ENCODE data around the gene LCE1B.

The LCE1B gene

DNA sequence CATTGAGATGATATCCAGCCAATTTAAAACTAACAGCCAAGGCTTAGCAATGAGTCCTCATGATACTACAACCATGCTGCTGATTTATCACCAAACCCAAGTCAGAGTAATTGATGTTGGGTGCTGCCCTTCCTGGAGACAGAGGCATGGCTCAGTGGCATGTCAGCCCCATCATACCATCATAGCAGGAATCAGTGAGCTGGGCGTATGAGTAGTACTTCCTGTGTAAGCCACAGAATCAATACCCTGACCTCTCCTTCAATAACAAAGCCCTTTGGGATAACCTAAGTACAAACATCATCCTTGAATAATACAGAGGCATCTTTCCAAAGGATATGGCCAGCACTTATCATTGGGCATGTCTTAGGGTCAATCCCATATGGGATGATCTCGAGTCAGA, 28.7 kb upstream of the LCE1B start:
- no peak for DNase-seq (ENCODE audit: low read depth, low spot score)
- TF ChIP-seq, protein P1, sequence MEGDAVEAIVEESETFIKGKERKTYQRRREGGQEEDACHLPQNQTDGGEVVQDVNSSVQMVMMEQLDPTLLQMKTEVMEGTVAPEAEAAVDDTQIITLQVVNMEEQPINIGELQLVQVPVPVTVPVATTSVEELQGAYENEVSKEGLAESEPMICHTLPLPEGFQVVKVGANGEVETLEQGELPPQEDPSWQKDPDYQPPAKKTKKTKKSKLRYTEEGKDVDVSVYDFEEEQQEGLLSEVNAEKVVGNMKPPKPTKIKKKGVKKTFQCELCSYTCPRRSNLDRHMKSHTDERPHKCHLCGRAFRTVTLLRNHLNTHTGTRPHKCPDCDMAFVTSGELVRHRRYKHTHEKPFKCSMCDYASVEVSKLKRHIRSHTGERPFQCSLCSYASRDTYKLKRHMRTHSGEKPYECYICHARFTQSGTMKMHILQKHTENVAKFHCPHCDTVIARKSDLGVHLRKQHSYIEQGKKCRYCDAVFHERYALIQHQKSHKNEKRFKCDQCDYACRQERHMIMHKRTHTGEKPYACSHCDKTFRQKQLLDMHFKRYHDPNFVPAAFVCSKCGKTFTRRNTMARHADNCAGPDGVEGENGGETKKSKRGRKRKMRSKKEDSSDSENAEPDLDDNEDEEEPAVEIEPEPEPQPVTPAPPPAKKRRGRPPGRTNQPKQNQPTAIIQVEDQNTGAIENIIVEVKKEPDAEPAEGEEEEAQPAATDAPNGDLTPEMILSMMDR (IDR thresholded peaks at IDR 0.05; ENCODE audit: insufficient read depth, low read length, missing control alignments), result no peak
- H3K4me3 ChIP-seq (ENCODE audit: low read depth, low read length), result no peak overlapping the region
- CTCF ChIA-PET, result no interaction called here
- POLR2A ChIA-PET, result no interaction called here

DNA sequence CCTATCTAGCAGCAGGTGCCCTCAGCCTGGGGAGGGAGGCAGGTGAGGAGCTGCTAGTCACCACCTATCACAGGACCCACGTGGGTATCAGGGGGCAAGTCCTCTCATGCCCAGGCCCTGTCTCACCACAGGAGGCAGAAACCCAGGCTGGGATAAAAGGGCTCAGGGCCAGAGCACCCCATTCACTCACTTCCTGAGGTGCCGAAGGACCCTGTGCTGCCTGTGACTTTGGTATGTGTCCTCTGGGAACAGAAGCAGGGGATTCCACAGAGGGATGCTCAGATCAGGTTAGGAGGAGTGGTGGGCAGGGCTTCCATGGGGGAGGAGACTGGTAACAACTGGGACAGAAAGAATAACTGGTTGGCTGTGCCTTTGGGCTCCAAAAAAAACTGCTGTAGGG, 25.7 kb upstream of the LCE1B start, which contains the start of gene LCE1E:
TSS of gene LCE1E (plus strand) at position 181 of the 400 bp plus-strand sequence. CDS start 1,043 bp downstream, outside the sequence.
- no peak within 1 kb of the TSS for H3K4me3 ChIP-seq (ENCODE audit: low read depth, low read length)
- TF ChIP-seq, protein P1 (IDR thresholded peaks at IDR 0.05; ENCODE audit: insufficient read depth, low read length, missing control alignments), result no peak
- POLR2A ChIA-PET, result no interaction called here
- DNase-seq (ENCODE audit: low read depth, low spot score), result no peak
- CTCF ChIA-PET, result interaction anchor here (1.2 kb wide), 1 partner anchor 11 kb away, joined by 3 read pairs; the partner anchor contains the start of gene LCE1D

DNA sequence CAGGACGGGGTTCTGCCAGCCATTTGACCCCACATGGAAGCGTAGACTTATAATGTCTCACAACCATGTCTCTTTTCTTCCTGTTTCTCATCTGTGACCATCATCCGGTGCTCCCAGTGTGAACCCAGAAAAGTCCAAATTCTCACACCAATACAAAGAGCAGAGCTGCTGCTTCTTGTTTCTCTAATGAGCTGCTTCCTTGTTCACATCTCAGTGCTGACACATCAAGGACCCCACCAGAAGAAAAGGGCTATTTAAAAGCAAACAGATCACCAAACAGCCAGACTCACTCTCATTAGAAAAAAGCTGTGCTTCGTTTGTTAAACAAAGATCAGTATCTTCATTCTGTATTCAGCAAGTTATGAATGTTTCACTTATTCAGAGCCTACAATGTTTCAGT, 16.1 kb upstream of the LCE1B start:
- ChIA-PET POLR2A (no interaction called here), CTCF (no interaction called here)
- TF ChIP-seq, protein P1 (IDR thresholded peaks at IDR 0.05; ENCODE audit: insufficient read depth, low read length, missing control alignments), result no peak
- H3K4me3 ChIP-seq (ENCODE audit: low read depth, low read length), result no peak overlapping the region
- no peak for DNase-seq (ENCODE audit: low read depth, low spot score)

DNA sequence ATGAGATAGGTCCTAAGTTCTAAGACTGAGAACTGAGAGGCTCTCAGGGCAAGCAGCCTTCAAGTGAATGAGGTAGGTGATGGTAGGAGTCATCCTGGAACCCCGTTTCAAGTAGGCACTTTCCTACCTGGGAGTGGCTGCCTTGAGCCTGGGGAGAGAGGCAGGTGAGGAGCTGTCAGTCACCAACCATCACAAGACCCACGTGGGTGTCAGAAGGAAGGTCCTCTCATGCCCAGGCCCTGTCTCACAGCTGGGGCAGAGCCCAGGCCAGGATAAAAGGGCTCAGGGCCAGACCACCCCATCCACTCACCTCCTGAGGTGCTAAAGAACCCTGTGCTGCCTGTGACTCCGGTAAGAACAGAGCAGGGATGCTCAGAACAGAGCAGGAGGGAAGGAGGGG, 15.3 kb upstream of the LCE1B start, which contains the start of gene LCE1D:
TSS of gene LCE1D (plus strand) at position 301 of the 400 bp plus-strand sequence. CDS start 1,074 bp downstream, outside the sequence.
- DNase-seq (ENCODE audit: low read depth, low spot score), result no peak
- ChIA-PET POLR2A (no interaction called here), CTCF (interaction anchor here (1.3 kb wide), 1 partner anchor 10 kb away, joined by 3 read pairs; the partner anchor contains the start of gene LCE1E)
- no peak within 1 kb of the TSS for H3K4me3 ChIP-seq (ENCODE audit: low read depth, low read length)
- TF ChIP-seq, protein P1 (IDR thresholded peaks at IDR 0.05; ENCODE audit: insufficient read depth, low read length, missing control alignments), result no peak

DNA sequence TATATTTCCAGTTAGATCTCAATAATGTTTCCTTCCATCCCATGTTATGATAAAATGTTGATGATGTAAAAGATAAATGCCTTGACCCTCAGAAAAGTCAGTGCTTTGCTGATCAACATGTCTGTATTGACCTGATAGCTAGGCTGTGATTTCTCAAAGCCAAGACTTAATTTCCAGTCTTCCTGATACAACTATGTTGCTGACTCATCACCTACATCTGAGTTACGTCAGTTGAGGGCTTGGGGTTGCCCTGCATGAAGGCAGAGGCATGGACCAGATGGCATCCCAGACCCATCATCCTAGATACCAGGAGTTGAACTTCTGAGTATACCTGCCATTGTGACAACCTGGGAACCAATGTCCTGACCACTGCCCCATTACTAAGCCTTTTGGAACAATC, 10.4 kb upstream of the LCE1B start:
- POLR2A ChIA-PET, result no interaction called here
- no peak overlapping the region for H3K4me3 ChIP-seq (ENCODE audit: low read depth, low read length)
- no peak for DNase-seq (ENCODE audit: low read depth, low spot score)
- CTCF ChIA-PET, result no interaction called here
- TF ChIP-seq, protein P1 (IDR thresholded peaks at IDR 0.05; ENCODE audit: insufficient read depth, low read length, missing control alignments), result no peak

DNA sequence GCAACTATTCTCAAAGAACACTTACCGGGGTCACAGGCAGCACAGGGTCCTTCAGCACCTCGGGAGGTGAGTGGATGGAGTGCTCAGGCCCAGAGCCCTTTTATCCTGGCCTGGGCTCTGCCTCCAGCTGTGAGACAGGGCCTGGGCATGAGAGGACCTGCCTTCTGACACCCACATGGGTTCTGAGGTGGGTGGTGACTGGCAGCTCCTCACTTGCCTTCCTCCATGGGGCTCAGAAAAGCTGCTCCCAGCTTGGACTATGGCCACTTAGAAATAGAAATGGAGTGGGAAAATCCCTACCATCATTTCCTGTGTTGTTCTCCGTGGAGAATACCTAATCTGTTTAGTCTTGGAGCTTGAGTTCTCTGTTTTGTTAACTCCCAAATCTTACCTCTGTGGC, 5.2 kb upstream of the LCE1B start, which contains the start of gene LCE1C:
TSS of gene LCE1C (minus strand) at position 76 of the 400 bp plus-strand sequence. CDS start 1,173 bp downstream, outside the sequence.
- no peak within 1 kb of the TSS for H3K4me3 ChIP-seq (ENCODE audit: low read depth, low read length)
- ChIA-PET CTCF (interaction anchor here (0.7 kb wide), 1 partner anchor 17 kb away, joined by 3 read pairs; no protein-coding TSS in a partner anchor), POLR2A (no interaction called here)
- TF ChIP-seq, protein P1 (IDR thresholded peaks at IDR 0.05; ENCODE audit: insufficient read depth, low read length, missing control alignments), result no peak
- DNase-seq (ENCODE audit: low read depth, low spot score), result no peak

All from AG04449 (cell line).